ENCODE data around the gene PTPRN2. TPM values are rescaled to one million over a fixed set of nuclear protein-coding genes. Genes with fewer than 3 reads are reported as not detected.

PTPRN2 gene
- total and polyA plus RNA-seq, 9 of the 15 experiments (the other 6 are each of a cell fraction or from before 2014, with no cell fraction given): not detected

DNA sequence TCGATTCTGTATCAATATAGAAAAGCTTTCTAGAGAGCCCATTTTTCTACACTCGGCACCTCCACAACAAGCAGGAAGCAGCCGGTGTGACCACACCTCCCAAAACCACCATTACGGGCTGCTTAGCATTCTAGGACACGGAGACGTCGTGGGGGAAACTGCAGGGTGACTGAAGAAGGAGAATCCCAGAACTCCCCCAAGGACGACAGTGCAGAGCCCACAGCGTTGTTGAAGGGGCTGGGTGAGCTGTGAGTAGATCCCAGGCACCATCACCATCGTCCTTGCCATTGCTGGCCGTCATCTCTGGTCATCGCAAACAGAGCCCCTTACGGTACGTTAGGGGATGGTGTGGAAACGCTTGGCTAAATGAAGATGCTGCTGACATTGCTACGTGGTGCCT, 351.8 kb downstream of the PTPRN2 start (continued):
- no peak for TF ChIP-seq PHF21A (IDR thresholded peaks at IDR 0.05; ENCODE audit: borderline replicate concordance, low read depth)

DNA sequence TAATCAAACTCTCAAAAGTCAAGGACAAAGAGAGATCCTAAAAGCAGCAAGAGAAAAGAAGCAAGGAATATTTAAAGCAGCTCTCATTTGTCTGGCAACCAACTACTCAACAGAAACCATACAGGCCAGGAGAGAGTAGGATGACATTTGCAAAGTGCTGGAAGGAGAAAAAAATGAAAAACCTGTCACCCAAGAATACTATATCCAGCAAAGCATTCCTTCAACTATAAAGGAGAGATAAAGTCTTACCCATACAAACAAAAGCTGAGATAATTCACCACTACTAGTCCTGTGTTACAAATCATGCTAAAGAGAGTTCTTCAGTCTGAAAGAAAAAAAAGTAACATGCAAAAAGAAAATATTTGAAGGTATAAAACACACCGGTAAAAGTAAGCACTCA, 357.7 kb downstream of the PTPRN2 start:
- no peaks in the 10 kb centered on the region for H3K9me3 ChIP-seq (replicated peaks; ENCODE audit: control insufficient read depth, insufficient read depth, low read depth, low read length)
- H3K27me3 ChIP-seq (ENCODE audit: control insufficient read depth in 2 of 2, insufficient read depth in 2 of 2, low read length in 2 of 2): no peaks in the 10 kb centered on the region; a peak in 1 of 5 replicates
- in situ Hi-C loops (cut with MboI) (no loop called here), intact Hi-C loops (cut with micrococcal nuclease) (no loop called here)
- FAIRE-seq (no peak), ATAC-seq (no peak), DNase-seq (ENCODE audit: extremely low read depth in 1 of 4, low spot score in 3 of 4) (no peak)
- POLR2A ChIA-PET: interaction anchor here (0.6 to 1.1 kb wide), 2 partner anchors 10 to 110 kb away, joined by 3 read pairs; no protein-coding TSS in a partner anchor
- H4K20me1 ChIP-seq (replicated peaks; ENCODE audit: control insufficient read depth, insufficient read depth, low read length): no peaks in the 10 kb centered on the region
- WGBS (ENCODE audit: insufficient coverage, low coverage, missing lambda C conversion rate): 0% methylated on average over 1 of the region's 1 CpG
- no peak overlapping the region for H3K27ac ChIP-seq (ENCODE audit: extremely low read depth, low read depth, low read length)
- no peaks in the 10 kb centered on the region for H3K79me2 ChIP-seq (ENCODE audit: control insufficient read depth, insufficient read depth, low read length)
- CTCF ChIA-PET (ENCODE audit: low intra/inter-chr PET ratio): no interaction called here
- H2AFZ ChIP-seq (ENCODE audit: low read depth, low read length): no peak overlapping the region
- H3K4me2 ChIP-seq (ENCODE audit: insufficient read depth, low read length): no peak overlapping the region
- no peak overlapping the region for H3K4me3 ChIP-seq
- no peaks in the 10 kb centered on the region for H3K36me3 ChIP-seq (ENCODE audit: control insufficient read depth, insufficient read depth, low read length)
- no peaks in the 10 kb centered on the region for H3K9me1 ChIP-seq (ENCODE audit: control insufficient read depth, insufficient read depth, low read length)
- no peak overlapping the region for H3K9ac ChIP-seq (ENCODE audit: insufficient read depth in 1 of 2, low read depth in 2 of 2, low read length in 2 of 2)
- no peaks in the 10 kb centered on the region for H3K4me1 ChIP-seq (replicated peaks in 1 of 2; ENCODE audit: control insufficient read depth in 2 of 2, insufficient read depth in 2 of 2, low read length in 2 of 2)
- no TSS peak for BruUV-seq (replicated peaks)
- TF ChIP-seq SRF (CRISPR knock-in tag; IDR thresholded peaks at IDR 0.05): no peak
- no peak for TF ChIP-seq HMG20B (CRISPR knock-in tag; IDR thresholded peaks at IDR 0.05)
- no peak for TF ChIP-seq NFIX (CRISPR knock-in tag; IDR thresholded peaks at IDR 0.05; ENCODE audit: low read depth)
- no peak for TF ChIP-seq NR2C2 (CRISPR knock-in tag; IDR thresholded peaks at IDR 0.05)
- no peak for TF ChIP-seq NR2C2 (tag; IDR thresholded peaks at IDR 0.05)
- no peak for TF ChIP-seq HDAC1 (IDR thresholded peaks at IDR 0.05)
- TF ChIP-seq, protein P1, sequence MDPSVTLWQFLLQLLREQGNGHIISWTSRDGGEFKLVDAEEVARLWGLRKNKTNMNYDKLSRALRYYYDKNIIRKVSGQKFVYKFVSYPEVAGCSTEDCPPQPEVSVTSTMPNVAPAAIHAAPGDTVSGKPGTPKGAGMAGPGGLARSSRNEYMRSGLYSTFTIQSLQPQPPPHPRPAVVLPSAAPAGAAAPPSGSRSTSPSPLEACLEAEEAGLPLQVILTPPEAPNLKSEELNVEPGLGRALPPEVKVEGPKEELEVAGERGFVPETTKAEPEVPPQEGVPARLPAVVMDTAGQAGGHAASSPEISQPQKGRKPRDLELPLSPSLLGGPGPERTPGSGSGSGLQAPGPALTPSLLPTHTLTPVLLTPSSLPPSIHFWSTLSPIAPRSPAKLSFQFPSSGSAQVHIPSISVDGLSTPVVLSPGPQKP (CRISPR knock-in tag; IDR thresholded peaks at IDR 0.05): no peak
- no peak for TF ChIP-seq GATAD2A (IDR thresholded peaks at IDR 0.05)
- no peak for TF ChIP-seq ZZZ3 (IDR thresholded peaks at IDR 0.05)
- TF ChIP-seq, protein P2, sequence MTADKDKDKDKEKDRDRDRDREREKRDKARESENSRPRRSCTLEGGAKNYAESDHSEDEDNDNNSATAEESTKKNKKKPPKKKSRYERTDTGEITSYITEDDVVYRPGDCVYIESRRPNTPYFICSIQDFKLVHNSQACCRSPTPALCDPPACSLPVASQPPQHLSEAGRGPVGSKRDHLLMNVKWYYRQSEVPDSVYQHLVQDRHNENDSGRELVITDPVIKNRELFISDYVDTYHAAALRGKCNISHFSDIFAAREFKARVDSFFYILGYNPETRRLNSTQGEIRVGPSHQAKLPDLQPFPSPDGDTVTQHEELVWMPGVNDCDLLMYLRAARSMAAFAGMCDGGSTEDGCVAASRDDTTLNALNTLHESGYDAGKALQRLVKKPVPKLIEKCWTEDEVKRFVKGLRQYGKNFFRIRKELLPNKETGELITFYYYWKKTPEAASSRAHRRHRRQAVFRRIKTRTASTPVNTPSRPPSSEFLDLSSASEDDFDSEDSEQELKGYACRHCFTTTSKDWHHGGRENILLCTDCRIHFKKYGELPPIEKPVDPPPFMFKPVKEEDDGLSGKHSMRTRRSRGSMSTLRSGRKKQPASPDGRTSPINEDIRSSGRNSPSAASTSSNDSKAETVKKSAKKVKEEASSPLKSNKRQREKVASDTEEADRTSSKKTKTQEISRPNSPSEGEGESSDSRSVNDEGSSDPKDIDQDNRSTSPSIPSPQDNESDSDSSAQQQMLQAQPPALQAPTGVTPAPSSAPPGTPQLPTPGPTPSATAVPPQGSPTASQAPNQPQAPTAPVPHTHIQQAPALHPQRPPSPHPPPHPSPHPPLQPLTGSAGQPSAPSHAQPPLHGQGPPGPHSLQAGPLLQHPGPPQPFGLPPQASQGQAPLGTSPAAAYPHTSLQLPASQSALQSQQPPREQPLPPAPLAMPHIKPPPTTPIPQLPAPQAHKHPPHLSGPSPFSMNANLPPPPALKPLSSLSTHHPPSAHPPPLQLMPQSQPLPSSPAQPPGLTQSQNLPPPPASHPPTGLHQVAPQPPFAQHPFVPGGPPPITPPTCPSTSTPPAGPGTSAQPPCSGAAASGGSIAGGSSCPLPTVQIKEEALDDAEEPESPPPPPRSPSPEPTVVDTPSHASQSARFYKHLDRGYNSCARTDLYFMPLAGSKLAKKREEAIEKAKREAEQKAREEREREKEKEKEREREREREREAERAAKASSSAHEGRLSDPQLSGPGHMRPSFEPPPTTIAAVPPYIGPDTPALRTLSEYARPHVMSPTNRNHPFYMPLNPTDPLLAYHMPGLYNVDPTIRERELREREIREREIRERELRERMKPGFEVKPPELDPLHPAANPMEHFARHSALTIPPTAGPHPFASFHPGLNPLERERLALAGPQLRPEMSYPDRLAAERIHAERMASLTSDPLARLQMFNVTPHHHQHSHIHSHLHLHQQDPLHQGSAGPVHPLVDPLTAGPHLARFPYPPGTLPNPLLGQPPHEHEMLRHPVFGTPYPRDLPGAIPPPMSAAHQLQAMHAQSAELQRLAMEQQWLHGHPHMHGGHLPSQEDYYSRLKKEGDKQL (CRISPR knock-in tag; IDR thresholded peaks at IDR 0.05; ENCODE audit: borderline replicate concordance): no peak
- TF ChIP-seq ZNF143 (CRISPR knock-in tag; IDR thresholded peaks at IDR 0.05): no peak
- TF ChIP-seq, protein P3, sequence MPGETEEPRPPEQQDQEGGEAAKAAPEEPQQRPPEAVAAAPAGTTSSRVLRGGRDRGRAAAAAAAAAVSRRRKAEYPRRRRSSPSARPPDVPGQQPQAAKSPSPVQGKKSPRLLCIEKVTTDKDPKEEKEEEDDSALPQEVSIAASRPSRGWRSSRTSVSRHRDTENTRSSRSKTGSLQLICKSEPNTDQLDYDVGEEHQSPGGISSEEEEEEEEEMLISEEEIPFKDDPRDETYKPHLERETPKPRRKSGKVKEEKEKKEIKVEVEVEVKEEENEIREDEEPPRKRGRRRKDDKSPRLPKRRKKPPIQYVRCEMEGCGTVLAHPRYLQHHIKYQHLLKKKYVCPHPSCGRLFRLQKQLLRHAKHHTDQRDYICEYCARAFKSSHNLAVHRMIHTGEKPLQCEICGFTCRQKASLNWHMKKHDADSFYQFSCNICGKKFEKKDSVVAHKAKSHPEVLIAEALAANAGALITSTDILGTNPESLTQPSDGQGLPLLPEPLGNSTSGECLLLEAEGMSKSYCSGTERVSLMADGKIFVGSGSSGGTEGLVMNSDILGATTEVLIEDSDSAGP (CRISPR knock-in tag; IDR thresholded peaks at IDR 0.05): no peak
